GM12801 (cell line): Measurements from ENCODE around the gene CCNK.

Experiments
- TF ChIP-seq, protein P1 (sequence below): IDR thresholded peaks from one replicate; pipeline ENCODE4 v1.5.1; 2011; ENCODE audit warnings: control low read depth; ENCODE audit not compliant: insufficient read length; ENCODE audit errors: extremely low read depth

CCNK gene

DNA sequence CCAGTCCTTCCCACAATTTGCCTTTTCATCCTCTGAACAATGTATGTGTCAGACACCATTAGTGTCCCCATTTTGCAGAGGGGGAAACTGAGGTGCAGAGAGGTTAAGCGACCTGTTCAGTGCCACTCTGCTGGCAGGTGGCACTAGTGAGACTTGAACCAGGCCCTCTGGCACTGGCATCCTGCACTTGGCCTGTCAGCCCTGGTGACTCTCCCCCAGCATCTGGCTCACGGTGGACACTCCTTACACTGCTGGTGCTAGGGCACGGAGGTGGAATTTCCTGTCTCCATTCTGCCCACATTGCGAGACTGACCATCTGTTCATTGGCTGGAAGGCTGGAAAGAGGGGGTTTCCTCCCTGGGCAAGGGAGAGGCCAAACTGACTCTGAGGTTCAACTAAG, 48.7 kb downstream of the CCNK start:
- TF ChIP-seq, protein P1, sequence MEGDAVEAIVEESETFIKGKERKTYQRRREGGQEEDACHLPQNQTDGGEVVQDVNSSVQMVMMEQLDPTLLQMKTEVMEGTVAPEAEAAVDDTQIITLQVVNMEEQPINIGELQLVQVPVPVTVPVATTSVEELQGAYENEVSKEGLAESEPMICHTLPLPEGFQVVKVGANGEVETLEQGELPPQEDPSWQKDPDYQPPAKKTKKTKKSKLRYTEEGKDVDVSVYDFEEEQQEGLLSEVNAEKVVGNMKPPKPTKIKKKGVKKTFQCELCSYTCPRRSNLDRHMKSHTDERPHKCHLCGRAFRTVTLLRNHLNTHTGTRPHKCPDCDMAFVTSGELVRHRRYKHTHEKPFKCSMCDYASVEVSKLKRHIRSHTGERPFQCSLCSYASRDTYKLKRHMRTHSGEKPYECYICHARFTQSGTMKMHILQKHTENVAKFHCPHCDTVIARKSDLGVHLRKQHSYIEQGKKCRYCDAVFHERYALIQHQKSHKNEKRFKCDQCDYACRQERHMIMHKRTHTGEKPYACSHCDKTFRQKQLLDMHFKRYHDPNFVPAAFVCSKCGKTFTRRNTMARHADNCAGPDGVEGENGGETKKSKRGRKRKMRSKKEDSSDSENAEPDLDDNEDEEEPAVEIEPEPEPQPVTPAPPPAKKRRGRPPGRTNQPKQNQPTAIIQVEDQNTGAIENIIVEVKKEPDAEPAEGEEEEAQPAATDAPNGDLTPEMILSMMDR: no peak

DNA sequence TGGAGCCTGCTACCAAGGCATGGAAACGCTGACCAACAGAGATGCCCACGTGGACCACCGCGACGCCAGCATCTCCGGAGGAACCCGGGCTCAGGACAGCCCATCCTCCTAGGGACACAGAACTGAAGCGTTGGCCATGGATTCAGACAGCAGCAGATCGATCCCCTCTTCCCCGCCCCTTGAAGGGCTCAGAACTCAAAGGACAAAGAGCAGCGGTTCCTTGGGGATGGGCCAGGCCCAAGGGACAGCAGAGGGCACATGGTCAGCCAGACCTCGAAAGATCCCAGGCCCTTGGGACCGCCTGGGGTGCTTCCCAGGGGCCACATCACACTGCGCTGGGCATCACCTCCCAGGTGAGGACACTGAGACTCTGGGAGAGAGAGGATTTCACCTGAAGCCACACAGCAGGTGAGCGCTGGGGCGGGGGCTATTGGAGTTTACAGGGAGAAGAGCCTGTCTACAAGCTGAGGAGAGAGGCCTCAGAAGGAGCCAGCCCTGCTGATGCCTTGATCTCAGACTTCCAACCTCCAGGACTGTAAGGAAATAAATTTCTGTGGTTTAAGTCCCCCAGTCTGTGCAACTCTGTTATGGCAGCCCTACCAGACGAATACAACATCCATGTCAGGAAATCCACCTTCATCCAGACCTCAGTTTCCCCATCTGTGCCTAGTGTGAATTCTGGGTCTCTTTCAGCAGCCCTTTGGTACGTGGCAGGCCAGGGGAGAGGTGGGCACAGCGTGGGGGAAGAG, 49.4 kb downstream of the CCNK start:
- TF ChIP-seq, protein P1: no peak

DNA sequence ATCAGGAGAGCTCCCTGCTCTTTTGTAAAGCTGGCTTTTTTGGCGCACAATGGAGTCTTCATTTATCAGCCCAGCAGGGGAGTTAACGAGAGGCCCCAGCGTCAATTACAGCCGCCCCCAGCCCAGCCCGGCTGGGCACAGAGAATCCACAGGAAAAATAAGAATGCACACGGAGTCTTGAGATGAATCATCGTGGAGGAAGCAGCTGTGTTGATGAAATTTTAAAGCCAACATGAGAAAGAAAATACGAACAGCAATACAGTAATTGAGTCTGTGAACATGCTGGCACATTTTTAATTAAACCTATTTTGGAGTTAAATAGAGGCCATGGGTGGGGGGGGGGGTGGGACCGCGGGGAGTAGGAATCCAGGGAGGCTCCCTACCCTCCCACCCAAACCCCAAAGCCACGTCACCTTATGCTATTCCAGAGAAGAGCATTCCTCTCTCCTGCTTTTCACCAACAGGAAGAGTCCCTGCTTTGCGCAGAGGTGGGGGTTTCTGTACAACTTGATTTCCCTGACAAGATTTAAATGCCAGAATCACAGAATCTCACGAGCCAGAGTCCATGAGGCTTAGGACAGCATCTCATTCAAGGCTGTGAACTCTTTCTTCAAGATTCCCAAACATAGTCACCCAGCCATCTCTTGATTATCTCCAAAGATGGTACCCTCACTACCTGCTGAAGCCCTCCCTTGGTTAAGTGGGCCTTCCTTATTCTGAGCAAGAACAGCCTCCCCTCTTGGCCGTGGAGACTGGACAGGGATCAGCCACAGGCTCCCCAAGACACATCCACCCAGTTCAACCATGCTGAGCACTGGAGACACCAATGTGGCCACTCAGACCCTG, 50.3 kb downstream of the CCNK start:
- TF ChIP-seq, protein P1: no peak

DNA sequence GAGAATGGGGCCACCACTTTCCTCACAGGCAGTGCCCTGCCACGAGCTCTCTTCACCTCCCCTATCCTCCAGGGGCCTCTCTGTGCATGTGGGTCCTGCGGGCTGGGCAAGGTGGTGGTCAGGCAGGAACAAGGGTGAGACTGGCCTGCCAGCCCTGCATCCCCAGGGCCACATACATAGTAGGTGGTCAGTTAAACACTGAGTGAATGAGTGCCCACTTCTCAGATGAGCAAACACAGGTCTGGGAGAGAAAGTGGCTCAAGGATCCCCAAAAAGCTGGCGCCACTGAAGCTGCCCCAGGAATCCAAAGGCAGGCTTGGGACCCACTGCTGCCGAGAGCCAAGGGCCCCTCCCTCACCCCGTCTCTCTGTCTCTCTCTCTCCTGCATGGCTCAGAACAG, 51.1 kb downstream of the CCNK start:
- TF ChIP-seq, protein P1: no peak

DNA sequence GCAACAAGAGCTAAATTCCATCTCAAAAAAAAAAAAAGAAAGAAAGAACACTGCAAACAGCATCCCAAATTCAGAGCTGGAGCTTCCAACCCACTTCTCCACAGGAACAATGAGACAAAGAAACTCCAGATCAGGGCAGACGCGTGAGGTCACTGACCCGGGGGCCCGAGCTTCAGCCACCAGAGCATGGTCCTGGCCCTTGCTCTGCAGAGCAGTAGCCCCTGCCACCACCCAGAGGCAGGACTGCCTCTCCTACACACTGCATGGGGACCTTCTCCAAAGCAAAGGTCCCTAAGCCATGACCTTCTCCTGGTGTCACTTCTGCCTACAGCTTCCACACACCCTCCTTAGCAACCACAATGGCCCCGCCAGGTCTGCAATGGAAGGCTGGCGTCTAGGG, 53.1 kb downstream of the CCNK start:
- TF ChIP-seq, protein P1: no peak

DNA sequence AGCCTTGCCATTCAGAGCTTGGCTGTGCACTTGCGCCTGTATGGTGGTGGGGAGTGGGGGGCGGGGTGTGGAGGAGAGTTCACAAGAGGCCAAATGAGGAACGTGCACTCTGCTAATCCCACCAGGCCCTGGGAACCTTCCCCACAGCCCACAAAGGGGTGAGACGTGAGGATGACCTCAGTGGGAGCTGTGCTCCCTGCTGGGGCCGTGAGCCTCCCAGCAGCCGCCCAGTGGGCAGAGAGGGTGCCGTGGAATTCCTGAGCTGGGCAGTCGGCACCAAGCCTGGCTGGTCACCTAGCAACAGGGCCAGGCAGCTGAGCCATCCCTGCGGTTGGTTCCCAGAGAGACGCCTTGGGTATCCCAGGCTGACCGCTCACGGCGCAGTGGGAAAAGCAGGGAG, 53.7 kb downstream of the CCNK start:
- TF ChIP-seq, protein P1: no peak

DNA sequence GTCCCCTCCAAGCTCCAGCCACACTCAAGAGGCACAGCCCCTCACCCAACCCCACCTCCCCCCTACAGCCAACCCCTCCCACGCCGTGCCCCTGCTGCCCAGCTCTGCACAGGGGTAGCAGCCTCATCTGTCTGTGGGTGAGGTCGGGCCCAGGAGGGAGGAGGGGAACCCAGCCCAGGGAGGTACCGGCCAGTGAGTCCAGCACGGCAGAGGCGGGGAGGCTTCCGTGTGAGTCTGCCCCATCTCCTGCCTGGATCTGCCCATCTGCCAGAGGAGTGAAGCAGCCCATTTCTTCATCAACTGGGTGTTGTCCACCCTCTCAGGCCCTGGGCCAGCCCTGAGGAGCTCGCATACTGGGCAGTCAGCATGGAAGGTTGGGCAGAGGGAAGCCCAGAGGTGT, 54.2 kb downstream of the CCNK start:
- TF ChIP-seq, protein P1: no peak
